HepG2 (cell line): ENCODE results near the gene SPAG7. TPM values are rescaled to one million over a fixed set of nuclear protein-coding genes. Genes with fewer than 3 reads are reported as not detected.
A peak's percentile ranks its signal among the peaks of the same experiment; 100 is the strongest.

ENCODE experiments used
- BORCS8-MEF2B ChIP-seq: sonication (generic); formaldehyde crosslinking; IDR thresholded peaks from 2 replicates; pipeline ENCODE4 v1.8.0; 2022; ENCODE audit warnings: mild to moderate bottlenecking, missing genetic modification reagents
- HDAC1 ChIP-seq: sonication (generic); formaldehyde crosslinking; IDR thresholded peaks from 2 replicates; pipeline ENCODE4 v1.5.1; 2020; ENCODE audit warnings: mild to moderate bottlenecking, missing genetic modification reagents
- HNF4A ChIP-seq: sonication (generic); formaldehyde crosslinking; IDR thresholded peaks from 2 replicates; pipeline ENCODE4 v1.4.0; 2020; ENCODE audit warnings: missing genetic modification reagents
- RBFOX2 ChIP-seq: fragments of 200-400 bp; formaldehyde crosslinking; IDR thresholded peaks from 2 replicates; pipeline ENCODE4 v1.6.1; 2017; ENCODE audit warnings: low read depth, mild to moderate bottlenecking, low read length
- REXO4 ChIP-seq: sonication (generic); formaldehyde crosslinking; IDR thresholded peaks from 2 replicates; pipeline ENCODE4 v1.8.0; 2022; ENCODE audit warnings: missing genetic modification reagents, mild to moderate bottlenecking, borderline replicate concordance
- ZBTB8A ChIP-seq: sonication (generic); formaldehyde crosslinking; IDR thresholded peaks from 2 replicates; pipeline ENCODE4 v1.4.0; 2020; ENCODE audit warnings: mild to moderate bottlenecking, low read depth, missing genetic modification reagents, borderline replicate concordance
- ZIK1 ChIP-seq: sonication (generic); formaldehyde crosslinking; IDR thresholded peaks from 2 replicates; pipeline ENCODE4 v1.5.0; 2020; ENCODE audit warnings: mild to moderate bottlenecking, low read depth, missing genetic modification reagents, borderline replicate concordance
- ZNF776 ChIP-seq: sonication (generic); formaldehyde crosslinking; IDR thresholded peaks from 2 replicates; pipeline ENCODE4 v1.4.0; 2020; ENCODE audit warnings: mild to moderate bottlenecking, missing genetic modification reagents
- polyA plus RNA-seq, 8 experiments: library from polyadenylated mRNA; depleted of rRNA in 3 of 8; stranded (reverse) in 7 of 8; unstranded in 1 of 8; fragments of >200 nt; fragmentation: Illumina TruSeq in 4 of 8; extraction: Trizol in 4 of 8; gene quantifications; 2 replicates each; pipeline versions ENCODE4 v1.2.1 to v1.2.3, GENCODE V29; 2011 to 2016; ENCODE audit warnings: low read depth in 4 of 8, missing spikeins in 1 of 8, mixed read lengths in 1 of 8; ENCODE audit not compliant: insufficient read depth in 1 of 8
- total RNA-seq, 5 experiments: library from RNA; depleted of rRNA; stranded (reverse); fragments of >200 nt; fragmentation: Illumina TruSeq; extraction: Trizol; gene quantifications; 2 replicates each; pipeline ENCODE4 v1.2.3, GENCODE V29; 2016; ENCODE audit warnings: low read depth in 1 of 5
- TF ChIP-seq, protein P1 (sequence below): conservative IDR thresholded peaks from 2 replicates; pipeline ENCODE4 v1.6.1; 2018; ENCODE audit warnings: missing genetic modification reagents
- TF ChIP-seq, protein P2 (sequence below): sonication (generic); formaldehyde crosslinking; IDR thresholded peaks from 2 replicates; pipeline ENCODE4 v1.8.0; 2022; ENCODE audit warnings: missing genetic modification reagents, mild to moderate bottlenecking, borderline replicate concordance
- TF ChIP-seq, protein P3 (sequence below): sonication (generic); formaldehyde crosslinking; IDR thresholded peaks from 2 replicates; pipeline ENCODE4 v1.5.1; 2020; ENCODE audit warnings: mild to moderate bottlenecking, missing genetic modification reagents, moderate library complexity
- TF ChIP-seq, protein P4 (sequence below), 2 experiments: IDR thresholded peaks; 2 replicates each; pipeline ENCODE4 v1.6.1; 2011 to 2012; ENCODE audit warnings: low read length in 2 of 2, borderline replicate concordance in 1 of 2, low read depth in 1 of 2, mild to moderate bottlenecking in 1 of 2, moderate library complexity in 1 of 2
- TF ChIP-seq, protein P5 (sequence below): IDR thresholded peaks from 2 replicates; pipeline ENCODE4 v1.6.1; 2016; ENCODE audit warnings: missing genetic modification reagents, missing compliant biosample characterization
- TF ChIP-seq, protein P6 (sequence below): sonication (generic); formaldehyde crosslinking; IDR thresholded peaks from 2 replicates; pipeline ENCODE4 v1.4.0; 2020; ENCODE audit warnings: missing genetic modification reagents, borderline replicate concordance
- TF ChIP-seq, protein P7 (sequence below): sonication (generic); formaldehyde crosslinking; conservative IDR thresholded peaks from 2 replicates; pipeline ENCODE4 v1.8.0; 2022; ENCODE audit warnings: missing genetic modification reagents

The SPAG7 gene
- total and polyA plus RNA-seq, 2 of the 13 experiments (the other 11 are each of a cell fraction or from before 2014, with no cell fraction given), result 51.0 to 59.0 TPM

DNA sequence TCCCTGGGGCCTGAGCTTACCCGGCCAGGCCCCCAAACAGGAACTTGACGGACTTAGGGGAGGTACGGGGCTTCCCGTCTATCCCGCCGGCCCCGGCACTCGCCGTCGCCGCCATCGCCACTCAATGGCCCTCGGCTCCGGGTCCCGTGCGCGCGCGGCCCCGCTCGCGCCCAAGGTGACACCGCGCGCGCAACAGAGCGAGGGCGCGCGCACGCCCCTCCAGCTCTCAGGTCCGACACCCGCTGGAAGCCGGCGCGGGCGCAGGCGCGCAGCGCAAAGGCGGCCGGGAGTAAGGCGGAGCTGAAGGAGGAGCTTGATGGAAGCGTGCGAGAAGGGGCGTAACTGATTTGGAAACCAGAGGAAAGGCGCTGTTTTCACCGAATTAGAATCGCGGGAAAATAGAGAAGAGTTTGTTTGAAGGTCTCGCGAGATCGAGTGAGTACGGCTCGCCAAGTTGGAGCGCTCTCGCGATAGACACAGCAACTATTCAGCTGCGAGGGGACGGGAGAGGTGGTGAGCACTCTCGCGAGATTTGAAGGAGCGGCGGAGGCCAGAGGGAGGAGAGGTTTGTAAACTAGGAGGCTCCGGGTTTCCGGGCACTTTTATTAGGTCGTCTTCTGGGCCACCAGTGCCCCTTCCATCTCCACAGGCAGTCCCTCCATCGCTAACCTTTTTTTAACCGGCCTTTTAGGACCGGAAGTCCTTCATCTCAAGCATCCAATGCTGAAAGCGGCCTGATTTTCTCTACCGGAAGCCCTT is 27.6 kb downstream of the SPAG7 start, which contains the start of the genes RNF167 and SLC25A11 (continued):
- TF ChIP-seq, protein P1, sequence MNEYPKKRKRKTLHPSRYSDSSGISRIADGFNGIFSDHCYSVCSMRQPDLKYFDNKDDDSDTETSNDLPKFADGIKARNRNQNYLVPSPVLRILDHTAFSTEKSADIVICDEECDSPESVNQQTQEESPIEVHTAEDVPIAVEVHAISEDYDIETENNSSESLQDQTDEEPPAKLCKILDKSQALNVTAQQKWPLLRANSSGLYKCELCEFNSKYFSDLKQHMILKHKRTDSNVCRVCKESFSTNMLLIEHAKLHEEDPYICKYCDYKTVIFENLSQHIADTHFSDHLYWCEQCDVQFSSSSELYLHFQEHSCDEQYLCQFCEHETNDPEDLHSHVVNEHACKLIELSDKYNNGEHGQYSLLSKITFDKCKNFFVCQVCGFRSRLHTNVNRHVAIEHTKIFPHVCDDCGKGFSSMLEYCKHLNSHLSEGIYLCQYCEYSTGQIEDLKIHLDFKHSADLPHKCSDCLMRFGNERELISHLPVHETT (CRISPR knock-in tag), result peak; percentile 67
- TF ChIP-seq REXO4 (no peak), ZNF776 (CRISPR knock-in tag) (no peak), ZBTB8A (CRISPR knock-in tag) (no peak), BORCS8-MEF2B (no peak), RBFOX2 (peak; percentile 97), ZIK1 (CRISPR knock-in tag) (0 out of 2 replicates have a peak, but pooled peaks have one; percentile 43), HDAC1 (CRISPR knock-in tag) (no peak), HNF4A (CRISPR knock-in tag) (no peak)
- TF ChIP-seq, protein P2, sequence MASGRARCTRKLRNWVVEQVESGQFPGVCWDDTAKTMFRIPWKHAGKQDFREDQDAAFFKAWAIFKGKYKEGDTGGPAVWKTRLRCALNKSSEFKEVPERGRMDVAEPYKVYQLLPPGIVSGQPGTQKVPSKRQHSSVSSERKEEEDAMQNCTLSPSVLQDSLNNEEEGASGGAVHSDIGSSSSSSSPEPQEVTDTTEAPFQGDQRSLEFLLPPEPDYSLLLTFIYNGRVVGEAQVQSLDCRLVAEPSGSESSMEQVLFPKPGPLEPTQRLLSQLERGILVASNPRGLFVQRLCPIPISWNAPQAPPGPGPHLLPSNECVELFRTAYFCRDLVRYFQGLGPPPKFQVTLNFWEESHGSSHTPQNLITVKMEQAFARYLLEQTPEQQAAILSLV, result no peak
- TF ChIP-seq, protein P3, sequence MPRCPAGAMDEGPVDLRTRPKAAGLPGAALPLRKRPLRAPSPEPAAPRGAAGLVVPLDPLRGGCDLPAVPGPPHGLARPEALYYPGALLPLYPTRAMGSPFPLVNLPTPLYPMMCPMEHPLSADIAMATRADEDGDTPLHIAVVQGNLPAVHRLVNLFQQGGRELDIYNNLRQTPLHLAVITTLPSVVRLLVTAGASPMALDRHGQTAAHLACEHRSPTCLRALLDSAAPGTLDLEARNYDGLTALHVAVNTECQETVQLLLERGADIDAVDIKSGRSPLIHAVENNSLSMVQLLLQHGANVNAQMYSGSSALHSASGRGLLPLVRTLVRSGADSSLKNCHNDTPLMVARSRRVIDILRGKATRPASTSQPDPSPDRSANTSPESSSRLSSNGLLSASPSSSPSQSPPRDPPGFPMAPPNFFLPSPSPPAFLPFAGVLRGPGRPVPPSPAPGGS, result no peak; the same call in 1 of the 2 replicates
- TF ChIP-seq, protein P4, sequence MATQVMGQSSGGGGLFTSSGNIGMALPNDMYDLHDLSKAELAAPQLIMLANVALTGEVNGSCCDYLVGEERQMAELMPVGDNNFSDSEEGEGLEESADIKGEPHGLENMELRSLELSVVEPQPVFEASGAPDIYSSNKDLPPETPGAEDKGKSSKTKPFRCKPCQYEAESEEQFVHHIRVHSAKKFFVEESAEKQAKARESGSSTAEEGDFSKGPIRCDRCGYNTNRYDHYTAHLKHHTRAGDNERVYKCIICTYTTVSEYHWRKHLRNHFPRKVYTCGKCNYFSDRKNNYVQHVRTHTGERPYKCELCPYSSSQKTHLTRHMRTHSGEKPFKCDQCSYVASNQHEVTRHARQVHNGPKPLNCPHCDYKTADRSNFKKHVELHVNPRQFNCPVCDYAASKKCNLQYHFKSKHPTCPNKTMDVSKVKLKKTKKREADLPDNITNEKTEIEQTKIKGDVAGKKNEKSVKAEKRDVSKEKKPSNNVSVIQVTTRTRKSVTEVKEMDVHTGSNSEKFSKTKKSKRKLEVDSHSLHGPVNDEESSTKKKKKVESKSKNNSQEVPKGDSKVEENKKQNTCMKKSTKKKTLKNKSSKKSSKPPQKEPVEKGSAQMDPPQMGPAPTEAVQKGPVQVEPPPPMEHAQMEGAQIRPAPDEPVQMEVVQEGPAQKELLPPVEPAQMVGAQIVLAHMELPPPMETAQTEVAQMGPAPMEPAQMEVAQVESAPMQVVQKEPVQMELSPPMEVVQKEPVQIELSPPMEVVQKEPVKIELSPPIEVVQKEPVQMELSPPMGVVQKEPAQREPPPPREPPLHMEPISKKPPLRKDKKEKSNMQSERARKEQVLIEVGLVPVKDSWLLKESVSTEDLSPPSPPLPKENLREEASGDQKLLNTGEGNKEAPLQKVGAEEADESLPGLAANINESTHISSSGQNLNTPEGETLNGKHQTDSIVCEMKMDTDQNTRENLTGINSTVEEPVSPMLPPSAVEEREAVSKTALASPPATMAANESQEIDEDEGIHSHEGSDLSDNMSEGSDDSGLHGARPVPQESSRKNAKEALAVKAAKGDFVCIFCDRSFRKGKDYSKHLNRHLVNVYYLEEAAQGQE (IDR thresholded peaks at IDR 0.05; ENCODE audit: borderline replicate concordance in 1 of 2, low read depth in 1 of 2, low read length in 2 of 2), result no peak
- TF ChIP-seq, protein P5, sequence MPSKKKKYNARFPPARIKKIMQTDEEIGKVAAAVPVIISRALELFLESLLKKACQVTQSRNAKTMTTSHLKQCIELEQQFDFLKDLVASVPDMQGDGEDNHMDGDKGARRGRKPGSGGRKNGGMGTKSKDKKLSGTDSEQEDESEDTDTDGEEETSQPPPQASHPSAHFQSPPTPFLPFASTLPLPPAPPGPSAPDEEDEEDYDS (CRISPR knock-in tag), result peak; percentile 15
- TF ChIP-seq, protein P6, sequence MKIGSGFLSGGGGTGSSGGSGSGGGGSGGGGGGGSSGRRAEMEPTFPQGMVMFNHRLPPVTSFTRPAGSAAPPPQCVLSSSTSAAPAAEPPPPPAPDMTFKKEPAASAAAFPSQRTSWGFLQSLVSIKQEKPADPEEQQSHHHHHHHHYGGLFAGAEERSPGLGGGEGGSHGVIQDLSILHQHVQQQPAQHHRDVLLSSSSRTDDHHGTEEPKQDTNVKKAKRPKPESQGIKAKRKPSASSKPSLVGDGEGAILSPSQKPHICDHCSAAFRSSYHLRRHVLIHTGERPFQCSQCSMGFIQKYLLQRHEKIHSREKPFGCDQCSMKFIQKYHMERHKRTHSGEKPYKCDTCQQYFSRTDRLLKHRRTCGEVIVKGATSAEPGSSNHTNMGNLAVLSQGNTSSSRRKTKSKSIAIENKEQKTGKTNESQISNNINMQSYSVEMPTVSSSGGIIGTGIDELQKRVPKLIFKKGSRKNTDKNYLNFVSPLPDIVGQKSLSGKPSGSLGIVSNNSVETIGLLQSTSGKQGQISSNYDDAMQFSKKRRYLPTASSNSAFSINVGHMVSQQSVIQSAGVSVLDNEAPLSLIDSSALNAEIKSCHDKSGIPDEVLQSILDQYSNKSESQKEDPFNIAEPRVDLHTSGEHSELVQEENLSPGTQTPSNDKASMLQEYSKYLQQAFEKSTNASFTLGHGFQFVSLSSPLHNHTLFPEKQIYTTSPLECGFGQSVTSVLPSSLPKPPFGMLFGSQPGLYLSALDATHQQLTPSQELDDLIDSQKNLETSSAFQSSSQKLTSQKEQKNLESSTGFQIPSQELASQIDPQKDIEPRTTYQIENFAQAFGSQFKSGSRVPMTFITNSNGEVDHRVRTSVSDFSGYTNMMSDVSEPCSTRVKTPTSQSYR (CRISPR knock-in tag), result no peak
- TF ChIP-seq, protein P7, sequence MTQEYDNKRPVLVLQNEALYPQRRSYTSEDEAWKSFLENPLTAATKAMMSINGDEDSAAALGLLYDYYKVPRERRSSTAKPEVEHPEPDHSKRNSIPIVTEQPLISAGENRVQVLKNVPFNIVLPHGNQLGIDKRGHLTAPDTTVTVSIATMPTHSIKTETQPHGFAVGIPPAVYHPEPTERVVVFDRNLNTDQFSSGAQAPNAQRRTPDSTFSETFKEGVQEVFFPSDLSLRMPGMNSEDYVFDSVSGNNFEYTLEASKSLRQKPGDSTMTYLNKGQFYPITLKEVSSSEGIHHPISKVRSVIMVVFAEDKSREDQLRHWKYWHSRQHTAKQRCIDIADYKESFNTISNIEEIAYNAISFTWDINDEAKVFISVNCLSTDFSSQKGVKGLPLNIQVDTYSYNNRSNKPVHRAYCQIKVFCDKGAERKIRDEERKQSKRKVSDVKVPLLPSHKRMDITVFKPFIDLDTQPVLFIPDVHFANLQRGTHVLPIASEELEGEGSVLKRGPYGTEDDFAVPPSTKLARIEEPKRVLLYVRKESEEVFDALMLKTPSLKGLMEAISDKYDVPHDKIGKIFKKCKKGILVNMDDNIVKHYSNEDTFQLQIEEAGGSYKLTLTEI (CRISPR knock-in tag), result no peak
